ENCODE results near the gene MRPS11.
"Not testable (repeated sequence)": the region's sequence is repeated elsewhere in the genome, so short reads cannot be mapped to it uniquely, and the experiment has no call there.

MRPS11 gene

GRCh38 chr15:88493844-88494243 lies 26.3 kb downstream of the MRPS11 start:
- DNase-seq = no peak

- no peak for DNase-seq
Measured at GRCh38 chr15:88497109-88497765, 29.7 kb downstream of the MRPS11 start.

GRCh38 chr15:88498996-88499395 lies 31.5 kb downstream of the MRPS11 start:
- no peak for DNase-seq

- DNase-seq = no peak
Measured at GRCh38 chr15:88504445-88504844, 36.9 kb downstream of the MRPS11 start.

GRCh38 chr15:88505721-88506120 lies 38.2 kb downstream of the MRPS11 start:
- DNase-seq = no peak

- DNase-seq = no peak
Measured at GRCh38 chr15:88506628-88507027, 39.1 kb downstream of the MRPS11 start.

- DNase-seq = no peak
Measured at GRCh38 chr15:88509321-88509720, 41.8 kb downstream of the MRPS11 start.

- DNase-seq = no peak
Measured at GRCh38 chr15:88509964-88510363, 42.5 kb downstream of the MRPS11 start.

- no peak for DNase-seq
Measured at GRCh38 chr15:88511161-88511560, 43.7 kb downstream of the MRPS11 start.

- no peak for DNase-seq
Measured at GRCh38 chr15:88512078-88512477, 44.6 kb downstream of the MRPS11 start.

GRCh38 chr15:88512601-88513000 lies 45.1 kb downstream of the MRPS11 start:
- no peak for DNase-seq

- no peak for DNase-seq
Measured at GRCh38 chr15:88513195-88513594, 45.7 kb downstream of the MRPS11 start.

GRCh38 chr15:88518903-88519302 lies 51.4 kb downstream of the MRPS11 start:
- DNase-seq = no peak

- not testable (repeated sequence) for DNase-seq
Measured at GRCh38 chr15:88524094-88524493, 56.6 kb downstream of the MRPS11 start.

- no peak for DNase-seq
Measured at GRCh38 chr15:88525418-88525817, 57.9 kb downstream of the MRPS11 start.

- no peak for DNase-seq
Measured at GRCh38 chr15:88526247-88526879, 58.9 kb downstream of the MRPS11 start.

GRCh38 chr15:88529021-88529630 lies 61.6 kb downstream of the MRPS11 start:
- DNase-seq = no peak

Data from T-helper 9 cell (primary cell).